Prostate gland (tissue), 2 donors: ENCODE results near the gene ECE1.

Experiments used
- CTCF ChIP-seq, 4 experiments: fragments of 200-600 bp in 2 of 4; fragments of 450-650 bp in 2 of 4; sonication (generic) in 2 of 4; IDR thresholded peaks; 1 replicate in 3 of 4; 2 replicates in 1 of 4; pipeline ENCODE4 v1.5.1; 2016 to 2019; ENCODE audit warnings: antibody characterized with exemption in 4 of 4, mild to moderate bottlenecking in 2 of 4, moderate library complexity in 2 of 4
- POLR2A ChIP-seq: fragments of 450-650 bp; IDR thresholded peaks from one replicate; pipeline ENCODE4 v1.6.1; 2016; ENCODE audit warnings: antibody characterized with exemption, mild to moderate bottlenecking

GRCh38 chr1:21321963-21322680 is 31.9 kb upstream of the ECE1 start:
- no peak for TF ChIP-seq CTCF (IDR thresholded peaks at IDR 0.05)
- no peak for TF ChIP-seq POLR2A
